Gastrocnemius medialis (tissue), 4 donors: ENCODE results near the gene PLCG2. TPM values are rescaled to one million over a fixed set of nuclear protein-coding genes. Genes with fewer than 3 reads are reported as not detected.

Experiments
- ATAC-seq, 2 donors: fragments of 150-250 bp; one replicate each; pipeline ENCODE4 v1.9.1; 2016
- DNase-seq, 2 donors: peaks; one replicate each; pipeline ENCODE4 v3.0.0-alpha.2; 2019
- H3K27ac ChIP-seq, 4 donors: fragments of 200-600 bp; sonication (generic); 1 replicate in 1 of 4; 2 replicates in 3 of 4; pipeline ENCODE4 v1.5.1; 2016 to 2018; ENCODE audit warnings: mild to moderate bottlenecking in 2 of 4, moderate library complexity in 1 of 4
- H3K27me3 ChIP-seq, 3 donors: fragments of 200-600 bp; sonication (generic) in 2 of 3; 1 replicate in 1 of 3; 2 replicates in 2 of 3; pipeline versions ENCODE4 v1.5.1 to v1.6.0; 2016 to 2019; ENCODE audit warnings: mild to moderate bottlenecking in 1 of 3, moderate library complexity in 1 of 3
- H3K36me3 ChIP-seq, 2 donors: fragments of 200-600 bp; sonication (generic) in 1 of 2; one replicate each; pipeline ENCODE4 v1.5.1; 2017 to 2018
- H3K4me1 ChIP-seq, 2 donors: fragments of 200-600 bp; sonication (generic) in 1 of 2; one replicate each; pipeline ENCODE4 v1.5.1; 2016 to 2017; ENCODE audit warnings: mild to moderate bottlenecking in 2 of 2
- H3K4me3 ChIP-seq, 4 donors: fragments of 200-600 bp; sonication (generic) in 3 of 4; 1 replicate in 1 of 4; 2 replicates in 3 of 4; pipeline ENCODE4 v1.5.1; 2016 to 2019; ENCODE audit warnings: mild to moderate bottlenecking in 2 of 4
- H3K9me3 ChIP-seq, 3 donors: fragments of 200-600 bp; sonication (generic) in 2 of 3; 1 replicate in 1 of 3; 2 replicates in 2 of 3; pipeline ENCODE4 v1.5.1; 2016 to 2019
- CTCF ChIP-seq, 5 experiments: fragments of 450-650 bp in 3 of 5; fragments of 200-600 bp in 2 of 5; sonication (generic) in 2 of 5; IDR thresholded peaks in 4 of 5; conservative IDR thresholded peaks in 1 of 5; 1 replicate in 4 of 5; 2 replicates in 1 of 5; pipeline ENCODE4 v1.5.1; 2016 to 2019; ENCODE audit warnings: antibody characterized with exemption in 5 of 5, mild to moderate bottlenecking in 3 of 5, moderate library complexity in 3 of 5
- POLR2A ChIP-seq, 2 donors: fragments of 450-650 bp; IDR thresholded peaks; one replicate each; pipeline ENCODE4 v1.6.1; 2017; ENCODE audit warnings: antibody characterized with exemption in 2 of 2, mild to moderate bottlenecking in 2 of 2, moderate library complexity in 2 of 2
- in situ Hi-C, 4 donors: fragments of 200-750 bp; cut with MboI; loops; one replicate each; pipeline versions ENCODE4 v1.15.0 to v1.8.0; 2017; ENCODE audit warnings: low sequenced_read_pairs in 4 of 4
- intact Hi-C: fragments of 100-400 bp; cut with DNase I; formaldehyde crosslinking; loops from one replicate; pipeline ENCODE4 v1.15.1; 2023; ENCODE audit warnings: low total_unique reads
- total RNA-seq, 4 donors: library from RNA; depleted of rRNA; stranded (reverse); fragments of >200 nt; gene quantifications; one replicate each; pipeline versions ENCODE4 v1.1.0 to v1.2.3, GENCODE V29; 2016

Gene PLCG2
- total RNA-seq, 4 donors from 2014 or later, result 1.8 to 3.0 (median 2.1) TPM

- ATAC-seq (no peak), DNase-seq (no peak)
- H3K9me3 ChIP-seq, result no peaks in the 10 kb centered on the region
- TF ChIP-seq POLR2A (IDR thresholded peaks at IDR 0.05) (no peak), CTCF (IDR thresholded peaks at IDR 0.05 in 4 of 5, conservative IDR thresholded peaks at IDR 0.05 in 1 of 5) (peak in 2 of 5 experiments; percentile 9 to 15)
- no peaks in the 10 kb centered on the region for H3K4me1 ChIP-seq
- intact Hi-C loops (no loop called here), in situ Hi-C loops (no loop called here)
- no peaks in the 10 kb centered on the region for H3K36me3 ChIP-seq
- no peaks in the 10 kb centered on the region for H3K27me3 ChIP-seq
- no peak overlapping the region for H3K27ac ChIP-seq
- no peak overlapping the region for H3K4me3 ChIP-seq
Measured at GRCh38 chr16:81940781-81941560, 161.9 kb downstream of the PLCG2 start.

DNA sequence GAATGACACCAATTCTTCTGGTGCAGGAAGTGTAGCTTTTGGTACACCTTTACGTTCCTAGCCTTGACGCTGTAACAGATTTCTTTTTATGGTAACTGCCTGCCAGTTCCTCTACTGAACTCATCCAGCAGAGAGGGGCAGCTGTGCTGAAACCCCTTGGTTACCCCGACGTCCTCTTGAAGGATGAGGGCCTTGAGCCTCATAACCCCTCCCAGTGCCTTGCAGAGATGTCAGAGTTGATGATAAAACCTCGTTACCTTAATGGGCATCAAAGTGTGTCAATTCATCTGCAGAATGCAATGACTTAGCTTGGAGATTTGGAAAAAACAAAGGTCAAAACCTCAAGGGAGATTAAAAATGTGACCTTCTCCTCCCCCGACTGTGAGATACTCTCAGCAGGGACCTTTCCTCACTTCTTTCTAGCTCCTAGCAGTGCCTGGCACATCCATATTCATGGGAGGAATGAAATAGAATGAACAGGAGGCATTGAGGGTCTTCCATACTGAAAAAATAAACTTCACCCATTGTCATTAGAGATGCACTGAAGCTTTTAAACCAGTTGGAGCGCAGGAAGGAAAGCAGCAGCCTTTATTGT, 163.0 kb downstream of the PLCG2 start:
- H3K9me3 ChIP-seq, result no peaks in the 10 kb centered on the region
- no peak for TF ChIP-seq POLR2A (IDR thresholded peaks at IDR 0.05)
- TF ChIP-seq CTCF (IDR thresholded peaks at IDR 0.05 in 4 of 5, conservative IDR thresholded peaks at IDR 0.05 in 1 of 5), result no peak
- H3K27me3 ChIP-seq, result no peaks in the 10 kb centered on the region
- in situ Hi-C loops, result no loop called here
- no peak overlapping the region for H3K4me3 ChIP-seq
- ATAC-seq, result no peak
- intact Hi-C loops, result no loop called here
- DNase-seq, result no peak
- H3K36me3 ChIP-seq, result no peaks in the 10 kb centered on the region
- H3K4me1 ChIP-seq, result no peaks in the 10 kb centered on the region
- H3K27ac ChIP-seq, result no peak overlapping the region

DNA sequence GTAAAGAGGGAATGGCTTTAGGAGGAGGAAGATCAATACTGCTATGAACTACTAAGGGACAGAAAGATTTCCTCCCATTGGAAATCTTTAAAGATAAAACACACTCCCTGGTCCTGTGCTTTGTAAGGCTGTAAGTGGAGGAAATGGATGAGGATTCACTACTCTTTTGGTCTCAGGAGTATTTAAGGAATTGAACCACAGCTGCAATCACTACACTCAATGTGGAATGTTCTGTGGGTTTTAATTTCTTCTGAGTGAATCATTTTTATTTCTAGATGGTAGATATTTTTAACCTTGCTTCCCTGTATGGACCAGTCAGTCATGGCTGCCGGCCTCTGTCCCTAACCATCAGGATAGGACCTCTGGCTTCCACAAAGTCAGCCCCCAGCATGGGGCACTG, 166.6 kb downstream of the PLCG2 start:
- DNase-seq (no peak), ATAC-seq (no peak)
- intact Hi-C loops, result no loop called here
- H3K36me3 ChIP-seq, result no peaks in the 10 kb centered on the region
- no peak overlapping the region for H3K27ac ChIP-seq
- H3K4me1 ChIP-seq, result no peaks in the 10 kb centered on the region
- TF ChIP-seq CTCF (IDR thresholded peaks at IDR 0.05 in 4 of 5, conservative IDR thresholded peaks at IDR 0.05 in 1 of 5) (no peak), POLR2A (IDR thresholded peaks at IDR 0.05) (no peak)
- no peaks in the 10 kb centered on the region for H3K27me3 ChIP-seq
- in situ Hi-C loops, result no loop called here
- no peak overlapping the region for H3K4me3 ChIP-seq
- H3K9me3 ChIP-seq, result no peaks in the 10 kb centered on the region

DNA sequence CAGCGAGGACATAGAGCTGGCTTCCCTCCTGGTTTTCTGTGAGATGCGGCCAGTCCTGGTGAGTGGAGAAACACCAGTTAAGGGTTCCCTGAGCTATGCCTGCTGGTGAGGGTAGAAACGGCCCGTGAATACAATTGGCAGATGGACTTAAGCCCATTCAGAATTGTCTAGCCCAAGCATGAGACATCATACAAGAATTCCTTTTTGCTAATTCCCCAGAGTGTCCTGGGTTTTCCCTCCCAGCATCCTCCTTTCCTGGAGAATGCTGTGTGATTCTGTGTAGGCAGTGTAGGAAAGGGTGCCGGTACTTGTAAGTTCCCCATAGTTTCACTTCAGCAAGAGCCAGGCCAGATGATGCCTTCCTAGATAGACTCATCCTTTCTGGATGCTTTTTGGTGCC, 167.1 kb downstream of the PLCG2 start:
- Histone ChIP-seq H3K27ac (no peak overlapping the region), H3K27me3 (no peaks in the 10 kb centered on the region), H3K36me3 (no peaks in the 10 kb centered on the region), H3K4me3 (no peak overlapping the region), H3K4me1 (no peaks in the 10 kb centered on the region), H3K9me3 (no peaks in the 10 kb centered on the region)
- DNase-seq (no peak), ATAC-seq (no peak)
- TF ChIP-seq POLR2A (IDR thresholded peaks at IDR 0.05) (no peak), CTCF (IDR thresholded peaks at IDR 0.05 in 4 of 5, conservative IDR thresholded peaks at IDR 0.05 in 1 of 5) (no peak)
- intact Hi-C loops, result no loop called here
- in situ Hi-C loops, result no loop called here
